HEK293 (cell line): Measurements from ENCODE around the gene S1PR5.
"Not testable (repeated sequence)": the region's sequence is repeated elsewhere in the genome, so short reads cannot be mapped to it uniquely, and the experiment has no call there.

Experiments
- CTCF ChIA-PET: fragments of 350-600 bp; formaldehyde crosslinking; extraction: SDS; loops from one replicate; lab custom pipeline; 2021; ENCODE audit warnings: antibody characterized with exemption; lab: Yijun Ruan, JAX
- POLR2A ChIA-PET: fragments of 300-600 bp; formaldehyde crosslinking; extraction: SDS; loops from one replicate; lab custom pipeline; 2020; ENCODE audit warnings: antibody characterized with exemption, inconsistent platforms; lab: Yijun Ruan, JAX
- H3K27ac ChIP-seq: fragments of 200-500 bp; sonication (Bioruptor generic); 2 replicates; pipeline ENCODE4 v1.5.1; 2014; ENCODE audit warnings: low read depth, low read length, control low read depth, inconsistent platforms; ENCODE audit errors: extremely low read depth
- H3K36me3 ChIP-seq, 2 experiments: fragments of 200-500 bp in 1 of 2; sonication (Bioruptor generic) in 1 of 2; 1 replicate in 1 of 2; 2 replicates in 1 of 2; pipeline ENCODE4 v1.5.1; 2014 to 2017; ENCODE audit warnings: inconsistent platforms in 2 of 2, low read length in 2 of 2; ENCODE audit not compliant: control insufficient read depth in 2 of 2, insufficient read depth in 1 of 2
- H3K4me1 ChIP-seq: fragments of 200-500 bp; sonication (Bioruptor generic); 2 replicates; pipeline ENCODE4 v1.5.1; 2014; ENCODE audit warnings: mild to moderate bottlenecking, low read length, inconsistent platforms; ENCODE audit not compliant: control insufficient read depth, insufficient read depth
- H3K4me3 ChIP-seq: 2 replicates; pipeline ENCODE4 v1.5.1; 2011; ENCODE audit warnings: low read depth, mild to moderate bottlenecking, control low read depth, low read length, moderate library complexity
- H3K9me3 ChIP-seq: fragments of 200-500 bp; sonication (Bioruptor generic); 2 replicates; pipeline ENCODE4 v1.5.1; 2014; ENCODE audit warnings: low read depth, low read length, inconsistent platforms; ENCODE audit not compliant: control insufficient read depth, insufficient read depth
- ATF2 ChIP-seq: fragments of 450-650 bp; formaldehyde crosslinking; IDR thresholded peaks from 2 replicates; pipeline ENCODE4 v1.5.1; 2016; ENCODE audit warnings: missing biosample characterization, missing genetic modification characterization, low read depth
- CTCF ChIP-seq: fragments of 450-650 bp; formaldehyde crosslinking; IDR thresholded peaks from 2 replicates; pipeline ENCODE4 v1.5.1; 2016; ENCODE audit warnings: missing biosample characterization, missing genetic modification characterization
- GLIS1 ChIP-seq: fragments of 450-650 bp; formaldehyde crosslinking; IDR thresholded peaks from 2 replicates; pipeline ENCODE4 v1.5.1; 2016; ENCODE audit warnings: missing biosample characterization, missing genetic modification characterization
- PRDM10 ChIP-seq: fragments of 450-650 bp; formaldehyde crosslinking; IDR thresholded peaks from 2 replicates; pipeline ENCODE4 v1.5.1; 2016; ENCODE audit warnings: missing biosample characterization, missing genetic modification characterization
- SETDB1 ChIP-seq: IDR thresholded peaks from one replicate; pipeline ENCODE4 v1.6.1; 2017; ENCODE audit warnings: mild to moderate bottlenecking, low read length, moderate library complexity, mixed read lengths; ENCODE audit not compliant: insufficient read length
- SP7 ChIP-seq: fragments of 450-650 bp; formaldehyde crosslinking; IDR thresholded peaks from 2 replicates; pipeline ENCODE4 v1.5.1; 2016; ENCODE audit warnings: missing biosample characterization, missing genetic modification characterization
- ZNF169 ChIP-seq: fragments of 450-650 bp; formaldehyde crosslinking; IDR thresholded peaks from 2 replicates; pipeline ENCODE4 v1.5.1; 2016; ENCODE audit warnings: missing biosample characterization, missing genetic modification characterization
- ZNF768 ChIP-seq: fragments of 450-650 bp; formaldehyde crosslinking; IDR thresholded peaks from 2 replicates; pipeline ENCODE4 v1.5.1; 2018; ENCODE audit warnings: missing biosample characterization, mild to moderate bottlenecking, missing genetic modification characterization

The S1PR5 gene

GRCh38 chr19:10533646-10534386 lies 16.6 kb upstream of the S1PR5 start:
- CTCF ChIA-PET, result interaction anchor here (0.6 to 1.0 kb wide), 3 partner anchors 17 to 47 kb away, joined by 3 to 4 read pairs (median 3); no protein-coding TSS in a partner anchor

GRCh38 chr19:10532457-10532856 lies 15.2 kb upstream of the S1PR5 start:
- no peak for TF ChIP-seq CTCF (tag by site-specific recombination)
- TF ChIP-seq ZNF169 (tag by site-specific recombination), result no peak
- TF ChIP-seq ZNF768 (tag by site-specific recombination), result no peak
- TF ChIP-seq ATF2 (tag by site-specific recombination), result no peak
- TF ChIP-seq SP7, result no peak
- peak; percentile 30 for TF ChIP-seq SETDB1
- no peak overlapping the region for H3K27ac ChIP-seq
- H3K4me3 ChIP-seq, result no peak overlapping the region
- CTCF ChIA-PET, result interaction anchor here (0.7 to 1.2 kb wide), 4 partner anchors 9 to 274 kb away, joined by 3 to 6 read pairs (median 3); no protein-coding TSS in a partner anchor
- no peaks in the 10 kb centered on the region for H3K36me3 ChIP-seq
- no peaks in the 10 kb centered on the region for H3K4me1 ChIP-seq
- POLR2A ChIA-PET, result no interaction called here
- no peaks in the 10 kb centered on the region for H3K9me3 ChIP-seq

More at GRCh38 chr19:10533646-10534386, 16.6 kb upstream of the S1PR5 start:
- no peaks in the 10 kb centered on the region for H3K9me3 ChIP-seq
- no peak overlapping the region for H3K4me3 ChIP-seq
- POLR2A ChIA-PET, result interaction anchor here (1.7 kb wide), 1 partner anchor 10 kb away, joined by 6 read pairs; the partner anchor contains the start of gene ATG4D
- 0 out of 2 replicates have a peak, but pooled peaks have one; percentile 10 for TF ChIP-seq GLIS1
- TF ChIP-seq CTCF (tag by site-specific recombination), result no peak
- TF ChIP-seq PRDM10 (tag by site-specific recombination), result no peak
- TF ChIP-seq SP7, result peak; percentile 96
- H3K36me3 ChIP-seq, result no peaks in the 10 kb centered on the region
- H3K27ac ChIP-seq, result no peak overlapping the region
- H3K4me1 ChIP-seq, result no peaks in the 10 kb centered on the region

GRCh38 chr19:10526887-10527286 lies 9.6 kb upstream of the S1PR5 start:
- H3K4me3 ChIP-seq, H3K27ac ChIP-seq, POLR2A ChIA-PET: not testable (repeated sequence)
- CTCF ChIA-PET, result interaction anchor here (0.6 kb wide), 1 partner anchor 558 kb away, joined by 4 read pairs; no protein-coding TSS in a partner anchor
- peak; percentile 81 for TF ChIP-seq PRDM10 (tag by site-specific recombination)
- TF ChIP-seq, all 188 proteins: peak for 1; not testable (repeated sequence) for 187
- H3K9me3 ChIP-seq, H3K36me3 ChIP-seq, H3K4me1 ChIP-seq: not testable (repeated sequence)
